ENCODE results near the gene PLA2G4A. TPM values are rescaled to one million over a fixed set of nuclear protein-coding genes. Genes with fewer than 3 reads are reported as not detected.

Gene PLA2G4A
- total and polyA plus RNA-seq, 2 donors (not counting 1 experiment from before 2014, with no cell fraction given) = 2.8 to 5.8 TPM

DNA sequence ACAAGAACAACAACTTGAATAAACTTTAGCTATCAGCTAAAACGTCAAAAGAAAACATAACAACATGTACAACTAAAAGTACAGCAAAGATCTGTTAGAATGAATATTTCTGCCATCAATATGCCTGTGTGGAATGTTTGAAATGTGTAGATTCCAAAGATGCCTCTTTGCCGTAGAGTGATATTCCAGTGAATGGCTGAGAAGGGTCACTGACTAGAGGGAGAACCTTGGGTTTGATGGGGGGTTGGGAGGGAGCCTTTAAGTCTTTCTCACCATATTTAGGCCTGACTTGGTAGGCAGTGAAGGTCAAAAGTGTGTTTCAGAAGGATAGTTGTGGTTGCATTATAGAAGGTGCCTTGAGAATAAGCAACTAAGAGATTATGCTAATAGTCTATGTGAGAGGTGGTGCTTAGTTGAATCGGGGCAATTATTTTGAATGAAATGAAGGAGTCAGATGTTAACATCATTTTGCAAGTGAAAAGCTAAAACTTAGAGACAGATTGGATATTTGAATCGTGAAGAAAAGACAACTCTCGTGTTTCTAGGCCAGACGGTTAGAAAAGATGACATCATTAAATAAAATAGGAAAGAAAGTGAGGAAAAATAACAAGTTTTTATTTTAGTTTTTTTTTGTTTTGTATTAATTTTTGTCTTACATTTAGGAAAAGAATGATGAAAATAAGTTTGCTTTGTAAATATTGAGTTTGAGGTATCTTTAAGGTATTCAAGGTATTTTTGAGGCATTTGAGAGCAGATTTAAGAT lies 53.8 kb downstream of the PLA2G4A start:
- H3K79me2 ChIP-seq (ENCODE audit: control insufficient read depth, insufficient read depth, low read length) = no peaks in the 10 kb centered on the region
- H4K20me1 ChIP-seq (ENCODE audit: control insufficient read depth, extremely low read depth, insufficient read depth, low read length) = no peaks in the 10 kb centered on the region
- H3K4me2 ChIP-seq (ENCODE audit: extremely low read depth, insufficient read depth, low read length) = no peak overlapping the region
- H3K27ac ChIP-seq (ENCODE audit: insufficient read depth, low read length) = no peak overlapping the region
- no peaks in the 10 kb centered on the region for H3K4me1 ChIP-seq (ENCODE audit: control insufficient read depth, extremely low read depth, insufficient read depth, low read length)
- no peak overlapping the region for H3K9ac ChIP-seq (ENCODE audit: insufficient read depth, low read length)
- H3K36me3 ChIP-seq (ENCODE audit: control insufficient read depth, insufficient read depth, low read length) = no peaks in the 10 kb centered on the region
- DNase-seq (ENCODE audit: low read depth in 2 of 2) = peak in 1 of 2 donors; percentile 29
- no peaks in the 10 kb centered on the region for H3K9me3 ChIP-seq (ENCODE audit: control insufficient read depth, insufficient read depth, low read depth, low read length)
- no peaks in the 10 kb centered on the region for H3K27me3 ChIP-seq (ENCODE audit: control insufficient read depth, insufficient read depth, low read length)
- no peak overlapping the region for H2AFZ ChIP-seq (ENCODE audit: low read length)
- no peak overlapping the region for H3K4me3 ChIP-seq (replicated peaks in 1 of 4; ENCODE audit: control extremely low read depth in 1 of 4, insufficient read depth in 1 of 4, low read depth in 3 of 4, low read length in 4 of 4)
- no peak for TF ChIP-seq EZH2 (IDR thresholded peaks at IDR 0.05; ENCODE audit: low read length, missing control alignments)
- TF ChIP-seq, protein P1, sequence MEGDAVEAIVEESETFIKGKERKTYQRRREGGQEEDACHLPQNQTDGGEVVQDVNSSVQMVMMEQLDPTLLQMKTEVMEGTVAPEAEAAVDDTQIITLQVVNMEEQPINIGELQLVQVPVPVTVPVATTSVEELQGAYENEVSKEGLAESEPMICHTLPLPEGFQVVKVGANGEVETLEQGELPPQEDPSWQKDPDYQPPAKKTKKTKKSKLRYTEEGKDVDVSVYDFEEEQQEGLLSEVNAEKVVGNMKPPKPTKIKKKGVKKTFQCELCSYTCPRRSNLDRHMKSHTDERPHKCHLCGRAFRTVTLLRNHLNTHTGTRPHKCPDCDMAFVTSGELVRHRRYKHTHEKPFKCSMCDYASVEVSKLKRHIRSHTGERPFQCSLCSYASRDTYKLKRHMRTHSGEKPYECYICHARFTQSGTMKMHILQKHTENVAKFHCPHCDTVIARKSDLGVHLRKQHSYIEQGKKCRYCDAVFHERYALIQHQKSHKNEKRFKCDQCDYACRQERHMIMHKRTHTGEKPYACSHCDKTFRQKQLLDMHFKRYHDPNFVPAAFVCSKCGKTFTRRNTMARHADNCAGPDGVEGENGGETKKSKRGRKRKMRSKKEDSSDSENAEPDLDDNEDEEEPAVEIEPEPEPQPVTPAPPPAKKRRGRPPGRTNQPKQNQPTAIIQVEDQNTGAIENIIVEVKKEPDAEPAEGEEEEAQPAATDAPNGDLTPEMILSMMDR (conservative IDR thresholded peaks at IDR 0.05 in 1 of 2, IDR thresholded peaks at IDR 0.05 in 1 of 2; ENCODE audit: low read depth in 1 of 2, low read length in 2 of 2) = no peak

DNA sequence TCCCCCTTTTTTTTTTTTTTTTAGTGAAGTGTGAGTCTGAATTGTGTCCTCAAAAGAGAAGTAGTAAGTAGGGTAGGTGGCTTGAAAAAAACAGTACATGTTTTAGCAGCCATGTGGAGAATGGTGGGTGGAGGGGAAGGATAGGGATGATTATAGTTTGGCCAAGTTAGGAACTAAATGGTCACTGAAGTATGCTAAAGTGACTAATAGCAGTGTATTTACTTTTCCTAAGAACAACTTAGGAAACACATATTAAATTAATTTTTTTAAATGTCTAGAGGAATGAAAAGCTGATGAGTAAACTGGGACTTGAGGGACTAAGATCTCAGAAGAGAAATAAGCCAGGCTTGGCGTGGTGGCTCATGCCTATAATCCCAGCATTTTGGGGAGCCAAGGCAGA lies 55.5 kb downstream of the PLA2G4A start:
- H2AFZ ChIP-seq (ENCODE audit: low read length) = no peak overlapping the region
- no peak overlapping the region for H3K9ac ChIP-seq (ENCODE audit: insufficient read depth, low read length)
- no peaks in the 10 kb centered on the region for H3K9me3 ChIP-seq (ENCODE audit: control insufficient read depth, insufficient read depth, low read depth, low read length)
- TF ChIP-seq, protein P1 (conservative IDR thresholded peaks at IDR 0.05 in 1 of 2, IDR thresholded peaks at IDR 0.05 in 1 of 2; ENCODE audit: low read depth in 1 of 2, low read length in 2 of 2) = no peak
- no peak for TF ChIP-seq EZH2 (IDR thresholded peaks at IDR 0.05; ENCODE audit: low read length, missing control alignments)
- DNase-seq (ENCODE audit: low read depth in 2 of 2) = peak in 1 of 2 donors; percentile 54
- no peak overlapping the region for H3K4me3 ChIP-seq (replicated peaks in 1 of 4; ENCODE audit: control extremely low read depth in 1 of 4, insufficient read depth in 1 of 4, low read depth in 3 of 4, low read length in 4 of 4)
- no peak overlapping the region for H3K4me2 ChIP-seq (ENCODE audit: extremely low read depth, insufficient read depth, low read length)
- H3K27ac ChIP-seq (ENCODE audit: insufficient read depth, low read length) = no peak overlapping the region
- no peaks in the 10 kb centered on the region for H3K36me3 ChIP-seq (ENCODE audit: control insufficient read depth, insufficient read depth, low read length)
- no peaks in the 10 kb centered on the region for H3K27me3 ChIP-seq (ENCODE audit: control insufficient read depth, insufficient read depth, low read length)
- no peaks in the 10 kb centered on the region for H3K79me2 ChIP-seq (ENCODE audit: control insufficient read depth, insufficient read depth, low read length)
- no peaks in the 10 kb centered on the region for H3K4me1 ChIP-seq (ENCODE audit: control insufficient read depth, extremely low read depth, insufficient read depth, low read length)
- H4K20me1 ChIP-seq (ENCODE audit: control insufficient read depth, extremely low read depth, insufficient read depth, low read length) = no peaks in the 10 kb centered on the region

GRCh38 chr1:186887203-186887602 lies 58.5 kb downstream of the PLA2G4A start:
- Histone ChIP-seq H3K4me1 (ENCODE audit: control insufficient read depth, extremely low read depth, insufficient read depth, low read length) (no peaks in the 10 kb centered on the region), H3K4me2 (ENCODE audit: extremely low read depth, insufficient read depth, low read length) (no peak overlapping the region), H3K36me3 (ENCODE audit: control insufficient read depth, insufficient read depth, low read length) (no peaks in the 10 kb centered on the region), H3K9ac (ENCODE audit: insufficient read depth, low read length) (no peak overlapping the region), H2AFZ (ENCODE audit: low read length) (no peak overlapping the region), H3K27ac (ENCODE audit: insufficient read depth, low read length) (no peak overlapping the region), H3K9me3 (ENCODE audit: control insufficient read depth, insufficient read depth, low read depth, low read length) (no peaks in the 10 kb centered on the region), H3K27me3 (ENCODE audit: control insufficient read depth, insufficient read depth, low read length) (no peaks in the 10 kb centered on the region), H3K4me3 (replicated peaks in 1 of 4; ENCODE audit: control extremely low read depth in 1 of 4, insufficient read depth in 1 of 4, low read depth in 3 of 4, low read length in 4 of 4) (no peak overlapping the region), H3K79me2 (ENCODE audit: control insufficient read depth, insufficient read depth, low read length) (no peaks in the 10 kb centered on the region), H4K20me1 (ENCODE audit: control insufficient read depth, extremely low read depth, insufficient read depth, low read length) (no peaks in the 10 kb centered on the region)
- TF ChIP-seq, protein P1 (conservative IDR thresholded peaks at IDR 0.05 in 1 of 2, IDR thresholded peaks at IDR 0.05 in 1 of 2; ENCODE audit: low read depth in 1 of 2, low read length in 2 of 2) = no peak
- no peak for TF ChIP-seq EZH2 (IDR thresholded peaks at IDR 0.05; ENCODE audit: low read length, missing control alignments)
- peak in 1 of 2 donors; percentile 63 for DNase-seq (ENCODE audit: low read depth in 2 of 2)

Measured in fibroblast of lung (primary cell).